ENCODE data around the gene NFE2L1. TPM values are rescaled to one million over a fixed set of nuclear protein-coding genes. Genes with fewer than 3 reads are reported as not detected.

Gene NFE2L1
- total and polyA plus RNA-seq, 9 of the 15 experiments (the other 6 are each of a cell fraction or from before 2014, with no cell fraction given): 2.0 to 68.6 (median 39.7) TPM

DNA sequence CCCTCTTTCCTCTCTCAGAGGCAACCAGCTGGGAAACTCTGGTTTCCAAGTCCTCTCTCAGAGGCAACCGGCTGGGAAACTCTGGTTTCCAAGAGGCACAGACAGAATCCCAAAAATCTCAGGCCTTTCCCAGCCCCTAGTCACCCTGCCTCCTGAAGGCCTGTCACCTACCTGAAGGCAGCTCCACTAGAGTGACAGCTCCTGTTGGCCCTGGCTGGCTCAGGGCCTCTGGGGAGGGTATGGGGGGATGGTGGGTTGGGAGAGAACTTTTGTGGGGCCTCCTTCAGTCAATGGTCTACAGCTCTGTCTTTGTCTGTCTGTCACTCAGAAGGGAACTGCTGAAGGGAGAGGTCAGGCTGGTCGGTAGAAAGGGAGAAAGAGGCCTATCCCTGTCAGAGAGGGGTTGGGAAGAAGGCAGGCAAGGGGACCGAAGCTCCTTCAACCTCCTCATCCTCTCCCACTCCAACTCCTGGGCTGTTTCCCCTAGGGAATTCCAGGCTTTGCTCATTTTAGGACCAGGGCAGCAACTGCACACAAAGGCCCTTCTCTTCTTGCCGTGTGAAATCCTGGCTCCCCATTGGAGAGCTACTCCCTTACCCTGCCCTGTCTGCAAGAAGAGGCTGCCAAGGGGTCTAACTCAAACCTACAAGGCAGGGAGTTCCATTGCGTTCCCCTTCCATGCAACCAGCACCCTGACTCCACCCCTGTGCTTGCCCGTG, 34.1 kb upstream of the NFE2L1 start:
- 21% methylated on average over 4 of the region's 6 CpGs for WGBS (ENCODE audit: insufficient coverage, low coverage, missing lambda C conversion rate)
- Histone ChIP-seq H3K4me1 (replicated peaks in 1 of 2; ENCODE audit: control insufficient read depth in 2 of 2, insufficient read depth in 2 of 2, low read length in 2 of 2) (peaks cover 23 to 25% of the 10 kb centered on the region in 2 experiments), H3K27ac (ENCODE audit: extremely low read depth, low read depth, low read length) (no peak overlapping the region), H3K9me3 (replicated peaks; ENCODE audit: control insufficient read depth, insufficient read depth, low read depth, low read length) (no peaks in the 10 kb centered on the region; the same call in 1 of the 2 replicates), H2AFZ (ENCODE audit: low read depth, low read length) (peak overlapping the region; percentile 73), H3K36me3 (ENCODE audit: control insufficient read depth, insufficient read depth, low read length) (no peaks in the 10 kb centered on the region), H3K27me3 (ENCODE audit: control insufficient read depth in 2 of 2, insufficient read depth in 2 of 2, low read length in 2 of 2) (no peaks in the 10 kb centered on the region), H4K20me1 (replicated peaks; ENCODE audit: control insufficient read depth, insufficient read depth, low read length) (no peaks in the 10 kb centered on the region), H3K4me3 (no peak overlapping the region), H3K79me2 (ENCODE audit: control insufficient read depth, insufficient read depth, low read length) (no peaks in the 10 kb centered on the region), H3K9ac (ENCODE audit: insufficient read depth in 1 of 2, low read depth in 2 of 2, low read length in 2 of 2) (peak overlapping the region in 1 of 2 experiments; percentile 54; a peak in 2 of 4 replicates), H3K4me2 (ENCODE audit: insufficient read depth, low read length) (peak overlapping the region; percentile 46; the same call in 1 of the 2 replicates), H3K9me1 (ENCODE audit: control insufficient read depth, insufficient read depth, low read length) (no peaks in the 10 kb centered on the region)
- POLR2A ChIA-PET: interaction anchor here (0.7 to 1.6 kb wide), 4 partner anchors 15 to 119 kb away, joined by 3 read pairs; partner anchors contain the start of gene SP2
- CTCF ChIA-PET (ENCODE audit: low intra/inter-chr PET ratio): no interaction called here
- TF ChIP-seq, protein P1, sequence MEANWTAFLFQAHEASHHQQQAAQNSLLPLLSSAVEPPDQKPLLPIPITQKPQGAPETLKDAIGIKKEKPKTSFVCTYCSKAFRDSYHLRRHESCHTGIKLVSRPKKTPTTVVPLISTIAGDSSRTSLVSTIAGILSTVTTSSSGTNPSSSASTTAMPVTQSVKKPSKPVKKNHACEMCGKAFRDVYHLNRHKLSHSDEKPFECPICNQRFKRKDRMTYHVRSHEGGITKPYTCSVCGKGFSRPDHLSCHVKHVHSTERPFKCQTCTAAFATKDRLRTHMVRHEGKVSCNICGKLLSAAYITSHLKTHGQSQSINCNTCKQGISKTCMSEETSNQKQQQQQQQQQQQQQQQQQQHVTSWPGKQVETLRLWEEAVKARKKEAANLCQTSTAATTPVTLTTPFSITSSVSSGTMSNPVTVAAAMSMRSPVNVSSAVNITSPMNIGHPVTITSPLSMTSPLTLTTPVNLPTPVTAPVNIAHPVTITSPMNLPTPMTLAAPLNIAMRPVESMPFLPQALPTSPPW (CRISPR knock-in tag; IDR thresholded peaks at IDR 0.05): no peak
- TF ChIP-seq, protein P2, sequence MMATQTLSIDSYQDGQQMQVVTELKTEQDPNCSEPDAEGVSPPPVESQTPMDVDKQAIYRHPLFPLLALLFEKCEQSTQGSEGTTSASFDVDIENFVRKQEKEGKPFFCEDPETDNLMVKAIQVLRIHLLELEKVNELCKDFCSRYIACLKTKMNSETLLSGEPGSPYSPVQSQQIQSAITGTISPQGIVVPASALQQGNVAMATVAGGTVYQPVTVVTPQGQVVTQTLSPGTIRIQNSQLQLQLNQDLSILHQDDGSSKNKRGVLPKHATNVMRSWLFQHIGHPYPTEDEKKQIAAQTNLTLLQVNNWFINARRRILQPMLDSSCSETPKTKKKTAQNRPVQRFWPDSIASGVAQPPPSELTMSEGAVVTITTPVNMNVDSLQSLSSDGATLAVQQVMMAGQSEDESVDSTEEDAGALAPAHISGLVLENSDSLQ (IDR thresholded peaks at IDR 0.05): peak; percentile 55
- TF ChIP-seq BCOR (IDR thresholded peaks at IDR 0.05) (no peak), SRSF9 (IDR thresholded peaks at IDR 0.05; ENCODE audit: borderline replicate concordance, low read depth, low read length) (no peak), ATF1 (CRISPR knock-in tag; IDR thresholded peaks at IDR 0.05) (no peak), ATF1 (tag; IDR thresholded peaks at IDR 0.05) (0 out of 2 replicates have a peak, but pooled peaks have one; percentile 17), NONO (IDR thresholded peaks at IDR 0.05; ENCODE audit: low read depth in 2 of 2, low read length in 1 of 2) (no peak), NCOA2 (IDR thresholded peaks at IDR 0.05; ENCODE audit: partially characterized antibody in 2 of 2) (no peak), CBFB (CRISPR knock-in tag; IDR thresholded peaks at IDR 0.05) (no peak)
- TF ChIP-seq, protein P3, sequence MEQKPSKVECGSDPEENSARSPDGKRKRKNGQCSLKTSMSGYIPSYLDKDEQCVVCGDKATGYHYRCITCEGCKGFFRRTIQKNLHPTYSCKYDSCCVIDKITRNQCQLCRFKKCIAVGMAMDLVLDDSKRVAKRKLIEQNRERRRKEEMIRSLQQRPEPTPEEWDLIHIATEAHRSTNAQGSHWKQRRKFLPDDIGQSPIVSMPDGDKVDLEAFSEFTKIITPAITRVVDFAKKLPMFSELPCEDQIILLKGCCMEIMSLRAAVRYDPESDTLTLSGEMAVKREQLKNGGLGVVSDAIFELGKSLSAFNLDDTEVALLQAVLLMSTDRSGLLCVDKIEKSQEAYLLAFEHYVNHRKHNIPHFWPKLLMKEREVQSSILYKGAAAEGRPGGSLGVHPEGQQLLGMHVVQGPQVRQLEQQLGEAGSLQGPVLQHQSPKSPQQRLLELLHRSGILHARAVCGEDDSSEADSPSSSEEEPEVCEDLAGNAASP (IDR thresholded peaks at IDR 0.05): no peak
- in situ Hi-C loops (cut with MboI): no loop called here
- ATAC-seq: no peak
- intact Hi-C loops (cut with micrococcal nuclease): loop anchor here (1.0 kb wide), 1 partner anchor 173 kb away; the partner anchor contains the start of gene SCRN2
- BruUV-seq (replicated peaks): no TSS peak
- no peak for FAIRE-seq
- DNase-seq (ENCODE audit: extremely low read depth in 1 of 4, low spot score in 3 of 4): no peak
